HepG2 (cell line): Measurements from ENCODE around the gene ANKRD65. TPM values are rescaled to one million over a fixed set of nuclear protein-coding genes. Genes with fewer than 3 reads are reported as not detected.

Experiments
- ARID2 ChIP-seq: sonication (generic); formaldehyde crosslinking; IDR thresholded peaks from 2 replicates; pipeline ENCODE4 v1.8.1; 2022; ENCODE audit warnings: mild to moderate bottlenecking, missing genetic modification reagents, borderline replicate concordance
- ATM ChIP-seq: fragments of 450-650 bp; IDR thresholded peaks from 2 replicates; pipeline ENCODE4 v1.7.1; 2017; ENCODE audit warnings: mild to moderate bottlenecking, borderline replicate concordance
- CEBPB ChIP-seq: IDR thresholded peaks from 2 replicates; pipeline ENCODE4 v1.6.1; 2011; ENCODE audit warnings: low read depth, low read length, improper control_type of control experiment, borderline replicate concordance
- ETV6 ChIP-seq: sonication (generic); formaldehyde crosslinking; conservative IDR thresholded peaks from 2 replicates; pipeline ENCODE4 v1.4.0; 2020; ENCODE audit warnings: missing genetic modification reagents
- GTF3A ChIP-seq: sonication (generic); formaldehyde crosslinking; conservative IDR thresholded peaks from 2 replicates; pipeline ENCODE4 v1.4.0; 2020; ENCODE audit warnings: mild to moderate bottlenecking, missing genetic modification reagents
- IRF2 ChIP-seq: IDR thresholded peaks from 2 replicates; pipeline ENCODE4 v1.6.1; 2018; ENCODE audit warnings: missing genetic modification reagents, missing compliant biosample characterization
- MAFG ChIP-seq: sonication (generic); formaldehyde crosslinking; IDR thresholded peaks from 2 replicates; pipeline ENCODE4 v1.5.1; 2020; ENCODE audit warnings: mild to moderate bottlenecking, missing genetic modification reagents
- TCF12 ChIP-seq, 2 experiments: fragments of 450-650 bp in 1 of 2; sonication (generic) in 1 of 2; formaldehyde crosslinking in 1 of 2; IDR thresholded peaks; 2 replicates each; pipeline versions ENCODE4 v1.6.1 to v1.8.0; 2017 to 2022; ENCODE audit warnings: antibody characterized with exemption in 1 of 2, mild to moderate bottlenecking in 1 of 2, missing genetic modification reagents in 1 of 2, moderate library complexity in 1 of 2
- YEATS4 ChIP-seq: sonication (generic); formaldehyde crosslinking; IDR thresholded peaks from 2 replicates; pipeline ENCODE4 v1.4.0; 2020; ENCODE audit warnings: missing genetic modification reagents, borderline replicate concordance
- ZNF101 ChIP-seq: sonication (generic); formaldehyde crosslinking; IDR thresholded peaks from 2 replicates; pipeline ENCODE4 v1.4.0; 2020; ENCODE audit warnings: mild to moderate bottlenecking, low read depth, missing genetic modification reagents, borderline replicate concordance
- ZNF121 ChIP-seq: sonication (generic); formaldehyde crosslinking; IDR thresholded peaks from 2 replicates; pipeline ENCODE4 v1.5.0; 2020; ENCODE audit warnings: mild to moderate bottlenecking, missing genetic modification reagents
- ZNF230 ChIP-seq: sonication (generic); formaldehyde crosslinking; IDR thresholded peaks from 2 replicates; pipeline ENCODE4 v1.4.0; 2020; ENCODE audit warnings: mild to moderate bottlenecking, missing genetic modification reagents
- ZNF251 ChIP-seq: sonication (generic); formaldehyde crosslinking; IDR thresholded peaks from 2 replicates; pipeline ENCODE4 v1.9.0; 2021; ENCODE audit warnings: mild to moderate bottlenecking, missing genetic modification reagents
- ZNF629 ChIP-seq: sonication (generic); formaldehyde crosslinking; conservative IDR thresholded peaks from 2 replicates; pipeline ENCODE4 v1.5.0; 2020; ENCODE audit warnings: missing genetic modification reagents
- ZNF709 ChIP-seq: sonication (generic); formaldehyde crosslinking; IDR thresholded peaks from 2 replicates; pipeline ENCODE4 v1.5.0; 2020; ENCODE audit warnings: mild to moderate bottlenecking, missing genetic modification reagents
- ZNF747 ChIP-seq: sonication (generic); formaldehyde crosslinking; IDR thresholded peaks from 2 replicates; pipeline ENCODE4 v1.8.1; 2023; ENCODE audit warnings: missing genetic modification reagents, mild to moderate bottlenecking, borderline replicate concordance
- polyA plus RNA-seq, 8 experiments: library from polyadenylated mRNA; depleted of rRNA in 3 of 8; stranded (reverse) in 7 of 8; unstranded in 1 of 8; fragments of >200 nt; fragmentation: Illumina TruSeq in 4 of 8; extraction: Trizol in 4 of 8; gene quantifications; 2 replicates each; pipeline versions ENCODE4 v1.2.1 to v1.2.3, GENCODE V29; 2011 to 2016; ENCODE audit warnings: low read depth in 4 of 8, missing spikeins in 1 of 8, mixed read lengths in 1 of 8; ENCODE audit not compliant: insufficient read depth in 1 of 8
- total RNA-seq, 5 experiments: library from RNA; depleted of rRNA; stranded (reverse); fragments of >200 nt; fragmentation: Illumina TruSeq; extraction: Trizol; gene quantifications; 2 replicates each; pipeline ENCODE4 v1.2.3, GENCODE V29; 2016; ENCODE audit warnings: low read depth in 1 of 5
- TF ChIP-seq, protein P1 (sequence below): sonication (generic); formaldehyde crosslinking; IDR thresholded peaks from 2 replicates; pipeline ENCODE4 v1.5.1; 2020; ENCODE audit warnings: missing genetic modification reagents, mild to moderate bottlenecking, borderline replicate concordance
- TF ChIP-seq, protein P2 (sequence below): fragments of 450-650 bp; IDR thresholded peaks from 2 replicates; pipeline ENCODE4 v1.6.1; 2017; ENCODE audit warnings: mild to moderate bottlenecking
- TF ChIP-seq, protein P3 (sequence below): sonication (generic); formaldehyde crosslinking; IDR thresholded peaks from 2 replicates; pipeline ENCODE4 v1.9.0; 2021; ENCODE audit warnings: missing genetic modification reagents, mild to moderate bottlenecking, borderline replicate concordance
- TF ChIP-seq, protein P4 (sequence below): sonication (generic); formaldehyde crosslinking; IDR thresholded peaks from 2 replicates; pipeline ENCODE4 v1.5.0; 2020; ENCODE audit warnings: missing genetic modification reagents, mild to moderate bottlenecking, borderline replicate concordance
- TF ChIP-seq, protein P5 (sequence below): sonication (generic); formaldehyde crosslinking; IDR thresholded peaks from 2 replicates; pipeline ENCODE4 v1.4.0; 2020; ENCODE audit warnings: missing genetic modification reagents, mild to moderate bottlenecking, borderline replicate concordance

The ANKRD65 gene
- total and polyA plus RNA-seq, 2 of the 13 experiments (the other 11 are each of a cell fraction or from before 2014, with no cell fraction given): 12.1 to 30.1 TPM

DNA sequence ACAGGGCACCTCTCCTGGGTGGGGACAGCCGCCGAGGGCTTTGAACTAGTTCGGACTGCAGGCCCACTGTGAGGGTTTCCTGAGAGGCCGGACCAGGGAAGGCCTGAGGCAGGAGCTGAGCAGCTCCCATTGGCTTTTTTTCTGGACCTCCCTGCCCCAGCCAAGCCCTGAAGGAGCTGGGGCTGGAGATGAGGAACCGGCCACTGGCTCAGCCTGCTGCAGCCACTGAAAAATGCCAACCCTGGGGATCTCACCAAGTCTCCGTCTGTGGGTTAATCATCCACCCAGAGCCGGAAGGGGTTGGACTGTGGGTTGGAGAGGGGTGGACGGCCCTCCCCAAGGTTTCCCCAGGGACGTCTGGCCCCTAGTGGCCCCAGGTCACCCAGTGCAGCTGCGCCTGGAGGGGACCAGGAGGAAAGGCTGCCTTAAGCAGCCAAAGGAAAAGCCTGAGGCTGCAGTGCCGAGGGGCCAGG is 16.9 kb upstream of the ANKRD65 start (continued):
- TF ChIP-seq MAFG: no peak
- TF ChIP-seq, protein P1, sequence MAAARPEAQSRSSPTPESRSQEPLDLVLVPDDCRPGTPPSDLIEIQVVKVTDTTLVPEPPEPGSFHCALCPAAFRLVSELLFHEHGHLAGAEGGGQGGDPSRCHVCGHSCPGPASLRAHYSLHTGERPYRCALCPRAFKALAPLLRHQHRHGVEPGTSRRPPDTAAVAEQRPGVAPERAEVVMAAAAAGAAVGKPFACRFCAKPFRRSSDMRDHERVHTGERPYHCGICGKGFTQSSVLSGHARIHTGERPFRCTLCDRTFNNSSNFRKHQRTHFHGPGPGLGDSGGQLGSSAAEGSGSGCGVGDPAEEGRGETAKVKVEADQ (CRISPR knock-in tag): no peak
- no peak for TF ChIP-seq ZNF629 (CRISPR knock-in tag)
- TF ChIP-seq CEBPB: no peak
- no peak for TF ChIP-seq ZNF251
- no peak for TF ChIP-seq ARID2
- TF ChIP-seq, protein P2, sequence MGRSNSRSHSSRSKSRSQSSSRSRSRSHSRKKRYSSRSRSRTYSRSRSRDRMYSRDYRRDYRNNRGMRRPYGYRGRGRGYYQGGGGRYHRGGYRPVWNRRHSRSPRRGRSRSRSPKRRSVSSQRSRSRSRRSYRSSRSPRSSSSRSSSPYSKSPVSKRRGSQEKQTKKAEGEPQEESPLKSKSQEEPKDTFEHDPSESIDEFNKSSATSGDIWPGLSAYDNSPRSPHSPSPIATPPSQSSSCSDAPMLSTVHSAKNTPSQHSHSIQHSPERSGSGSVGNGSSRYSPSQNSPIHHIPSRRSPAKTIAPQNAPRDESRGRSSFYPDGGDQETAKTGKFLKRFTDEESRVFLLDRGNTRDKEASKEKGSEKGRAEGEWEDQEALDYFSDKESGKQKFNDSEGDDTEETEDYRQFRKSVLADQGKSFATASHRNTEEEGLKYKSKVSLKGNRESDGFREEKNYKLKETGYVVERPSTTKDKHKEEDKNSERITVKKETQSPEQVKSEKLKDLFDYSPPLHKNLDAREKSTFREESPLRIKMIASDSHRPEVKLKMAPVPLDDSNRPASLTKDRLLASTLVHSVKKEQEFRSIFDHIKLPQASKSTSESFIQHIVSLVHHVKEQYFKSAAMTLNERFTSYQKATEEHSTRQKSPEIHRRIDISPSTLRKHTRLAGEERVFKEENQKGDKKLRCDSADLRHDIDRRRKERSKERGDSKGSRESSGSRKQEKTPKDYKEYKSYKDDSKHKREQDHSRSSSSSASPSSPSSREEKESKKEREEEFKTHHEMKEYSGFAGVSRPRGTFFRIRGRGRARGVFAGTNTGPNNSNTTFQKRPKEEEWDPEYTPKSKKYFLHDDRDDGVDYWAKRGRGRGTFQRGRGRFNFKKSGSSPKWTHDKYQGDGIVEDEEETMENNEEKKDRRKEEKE: no peak
- 0 out of 2 replicates have a peak, but pooled peaks have one; percentile 47 for TF ChIP-seq ZNF747 (CRISPR knock-in tag)
- no peak for TF ChIP-seq ZNF230 (CRISPR knock-in tag)
- TF ChIP-seq, protein P3, sequence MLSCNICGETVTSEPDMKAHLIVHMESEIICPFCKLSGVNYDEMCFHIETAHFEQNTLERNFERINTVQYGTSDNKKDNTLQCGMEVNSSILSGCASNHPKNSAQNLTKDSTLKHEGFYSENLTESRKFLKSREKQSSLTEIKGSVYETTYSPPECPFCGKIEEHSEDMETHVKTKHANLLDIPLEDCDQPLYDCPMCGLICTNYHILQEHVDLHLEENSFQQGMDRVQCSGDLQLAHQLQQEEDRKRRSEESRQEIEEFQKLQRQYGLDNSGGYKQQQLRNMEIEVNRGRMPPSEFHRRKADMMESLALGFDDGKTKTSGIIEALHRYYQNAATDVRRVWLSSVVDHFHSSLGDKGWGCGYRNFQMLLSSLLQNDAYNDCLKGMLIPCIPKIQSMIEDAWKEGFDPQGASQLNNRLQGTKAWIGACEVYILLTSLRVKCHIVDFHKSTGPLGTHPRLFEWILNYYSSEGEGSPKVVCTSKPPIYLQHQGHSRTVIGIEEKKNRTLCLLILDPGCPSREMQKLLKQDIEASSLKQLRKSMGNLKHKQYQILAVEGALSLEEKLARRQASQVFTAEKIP: no peak
- no peak for TF ChIP-seq ZNF709 (CRISPR knock-in tag)
- TF ChIP-seq, protein P4, sequence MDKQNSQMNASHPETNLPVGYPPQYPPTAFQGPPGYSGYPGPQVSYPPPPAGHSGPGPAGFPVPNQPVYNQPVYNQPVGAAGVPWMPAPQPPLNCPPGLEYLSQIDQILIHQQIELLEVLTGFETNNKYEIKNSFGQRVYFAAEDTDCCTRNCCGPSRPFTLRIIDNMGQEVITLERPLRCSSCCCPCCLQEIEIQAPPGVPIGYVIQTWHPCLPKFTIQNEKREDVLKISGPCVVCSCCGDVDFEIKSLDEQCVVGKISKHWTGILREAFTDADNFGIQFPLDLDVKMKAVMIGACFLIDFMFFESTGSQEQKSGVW: no peak
- TF ChIP-seq ETV6 (CRISPR knock-in tag): no peak
- no peak for TF ChIP-seq ZNF101 (CRISPR knock-in tag)
- TF ChIP-seq ATM: no peak
- TF ChIP-seq ZNF121 (CRISPR knock-in tag): no peak
- no peak for TF ChIP-seq GTF3A
- TF ChIP-seq, protein P5, sequence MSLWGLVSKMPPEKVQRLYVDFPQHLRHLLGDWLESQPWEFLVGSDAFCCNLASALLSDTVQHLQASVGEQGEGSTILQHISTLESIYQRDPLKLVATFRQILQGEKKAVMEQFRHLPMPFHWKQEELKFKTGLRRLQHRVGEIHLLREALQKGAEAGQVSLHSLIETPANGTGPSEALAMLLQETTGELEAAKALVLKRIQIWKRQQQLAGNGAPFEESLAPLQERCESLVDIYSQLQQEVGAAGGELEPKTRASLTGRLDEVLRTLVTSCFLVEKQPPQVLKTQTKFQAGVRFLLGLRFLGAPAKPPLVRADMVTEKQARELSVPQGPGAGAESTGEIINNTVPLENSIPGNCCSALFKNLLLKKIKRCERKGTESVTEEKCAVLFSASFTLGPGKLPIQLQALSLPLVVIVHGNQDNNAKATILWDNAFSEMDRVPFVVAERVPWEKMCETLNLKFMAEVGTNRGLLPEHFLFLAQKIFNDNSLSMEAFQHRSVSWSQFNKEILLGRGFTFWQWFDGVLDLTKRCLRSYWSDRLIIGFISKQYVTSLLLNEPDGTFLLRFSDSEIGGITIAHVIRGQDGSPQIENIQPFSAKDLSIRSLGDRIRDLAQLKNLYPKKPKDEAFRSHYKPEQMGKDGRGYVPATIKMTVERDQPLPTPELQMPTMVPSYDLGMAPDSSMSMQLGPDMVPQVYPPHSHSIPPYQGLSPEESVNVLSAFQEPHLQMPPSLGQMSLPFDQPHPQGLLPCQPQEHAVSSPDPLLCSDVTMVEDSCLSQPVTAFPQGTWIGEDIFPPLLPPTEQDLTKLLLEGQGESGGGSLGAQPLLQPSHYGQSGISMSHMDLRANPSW: 0 out of 2 replicates have a peak, but pooled peaks have one; percentile 55
- peak; percentile 56; the same call in 1 of the 2 replicates for TF ChIP-seq YEATS4 (CRISPR knock-in tag)
- peak; percentile 31; the same call in 1 of the 2 replicates for TF ChIP-seq IRF2 (CRISPR knock-in tag)
- no peak for TF ChIP-seq TCF12 (IDR thresholded peaks at IDR 0.05)
- TF ChIP-seq TCF12 (CRISPR knock-in tag; IDR thresholded peaks at IDR 0.05): no peak
